LHCN-M2 (cell line): Measurements from ENCODE around the gene SPOCK1. TPM values are rescaled to one million over a fixed set of nuclear protein-coding genes. Genes with fewer than 3 reads are reported as not detected.

Experiments
- DNase-seq: peaks from one replicate; pipeline ENCODE4 v3.0.0-alpha.2; 2012; ENCODE audit warnings: low read depth
- total RNA-seq: library from RNA; depleted of rRNA; stranded (reverse); fragments of >200 nt; gene quantifications from 2 replicates; pipeline ENCODE4 v1.2.3, GENCODE V29; 2014

SPOCK1 gene
- total RNA-seq, 1 experiment from 2014 or later, result 23.2 TPM

- DNase-seq, result peak; percentile 67
These were observed 6.8 kb downstream of the SPOCK1 start for GRCh38 chr5:137492331-137492730.

- peak; percentile 73 for DNase-seq
These were observed 8.0 kb downstream of the SPOCK1 start for GRCh38 chr5:137491121-137491520.

DNA sequence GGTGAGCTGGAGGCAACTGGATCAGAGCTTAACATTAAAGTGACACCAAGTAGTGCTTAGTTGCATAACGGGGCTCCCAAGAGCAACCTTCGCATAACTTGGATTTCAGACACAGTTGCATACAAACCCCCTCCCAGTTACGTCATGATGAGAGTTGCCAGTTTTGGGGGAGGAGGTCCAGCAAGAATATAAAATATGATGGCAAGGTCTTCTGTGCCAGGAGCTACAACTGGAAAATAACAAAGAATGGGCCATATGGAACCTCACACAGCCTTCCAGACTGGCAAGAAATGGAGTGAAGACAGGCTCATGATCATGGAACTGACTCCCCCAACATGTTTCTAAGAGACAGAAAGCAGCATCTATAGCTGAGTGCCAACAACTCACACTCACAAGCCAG is 8.5 kb downstream of the SPOCK1 start:
- no peak for DNase-seq

DNA sequence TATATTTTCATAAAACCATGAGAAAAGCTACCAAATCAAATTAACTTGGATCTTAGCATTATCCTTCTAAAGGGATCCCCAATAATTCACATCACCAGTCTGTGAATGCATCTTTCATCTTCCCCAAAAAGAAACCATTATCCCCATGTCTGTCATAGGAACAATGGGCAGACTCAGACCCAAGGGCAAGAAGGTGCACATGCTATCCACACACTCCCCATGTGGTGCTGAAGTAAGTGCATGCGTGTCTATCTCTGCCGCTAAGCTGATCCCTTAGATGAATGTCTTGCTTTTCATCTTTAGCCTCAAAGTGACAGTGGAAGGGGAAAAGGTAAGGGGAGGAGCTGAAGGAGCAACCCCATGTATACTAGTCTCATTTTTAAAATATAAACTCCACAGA is 10.2 kb downstream of the SPOCK1 start:
- no peak for DNase-seq

DNA sequence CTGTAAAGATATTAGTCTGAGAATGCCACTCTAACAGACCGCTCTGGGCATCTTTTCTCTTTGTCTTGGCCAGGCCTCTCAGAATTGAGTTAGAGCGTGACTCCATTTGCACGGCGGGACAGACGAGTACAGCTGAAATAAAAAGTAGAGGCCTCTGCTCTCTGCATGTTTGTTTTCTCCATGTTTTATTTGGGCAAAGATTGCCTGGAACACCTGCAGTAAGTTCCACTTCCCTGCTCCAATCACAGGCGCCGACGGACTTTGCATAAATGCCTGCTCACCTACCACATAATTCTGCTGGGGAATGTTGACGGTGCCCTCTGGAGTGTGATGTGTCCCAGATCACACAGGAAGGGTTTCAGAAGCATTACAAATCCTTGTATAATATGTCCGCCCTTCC is 10.6 kb downstream of the SPOCK1 start:
- no peak for DNase-seq

DNA sequence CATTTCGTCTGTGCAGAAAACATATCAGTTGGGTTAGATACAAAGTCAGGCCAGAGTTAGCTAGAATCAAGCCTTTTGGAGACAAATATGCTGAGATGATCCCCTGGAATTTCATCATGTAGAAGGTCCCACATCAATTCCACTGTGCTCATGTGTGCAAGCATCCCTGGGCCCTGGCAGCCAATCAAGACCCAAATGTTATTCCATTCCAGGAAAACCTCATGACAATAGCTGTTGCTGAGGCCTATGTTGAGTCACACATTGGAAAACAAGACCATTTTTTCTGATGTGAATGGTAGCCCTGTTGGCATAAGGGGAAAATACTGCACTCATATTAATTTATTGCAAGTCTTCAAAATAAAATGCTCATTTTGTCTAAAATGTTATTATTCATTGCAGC is 11.5 kb downstream of the SPOCK1 start:
- DNase-seq, result peak; percentile 72

GRCh38 chr5:137486707-137487106 is 12.4 kb downstream of the SPOCK1 start:
- peak; percentile 71 for DNase-seq

- no peak for DNase-seq
These were observed 17.5 kb downstream of the SPOCK1 start for GRCh38 chr5:137481596-137481995.

DNA sequence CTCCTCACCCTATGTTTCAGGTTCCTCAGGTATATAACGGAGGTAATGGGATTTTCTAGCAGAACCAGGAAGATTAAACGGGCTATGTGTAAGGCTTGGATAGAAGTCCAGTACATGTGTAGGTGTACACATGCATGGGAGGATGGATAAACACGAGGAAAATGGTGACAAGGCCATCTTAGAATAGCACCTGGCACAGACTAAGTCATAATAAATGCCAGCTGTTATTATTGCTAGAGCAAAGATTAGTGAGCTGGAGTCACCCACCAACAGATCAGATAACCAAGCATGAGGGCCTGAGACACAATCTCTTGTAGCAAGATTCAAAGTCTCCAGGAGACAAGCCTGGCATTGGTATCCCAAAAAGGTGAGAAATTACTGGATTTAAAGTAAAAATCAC is 21.1 kb downstream of the SPOCK1 start:
- DNase-seq, result peak; percentile 37

- DNase-seq, result no peak
These were observed 28.3 kb downstream of the SPOCK1 start for GRCh38 chr5:137470921-137471220.

GRCh38 chr5:137470111-137470920 is 28.8 kb downstream of the SPOCK1 start:
- DNase-seq, result peak; percentile 99

DNA sequence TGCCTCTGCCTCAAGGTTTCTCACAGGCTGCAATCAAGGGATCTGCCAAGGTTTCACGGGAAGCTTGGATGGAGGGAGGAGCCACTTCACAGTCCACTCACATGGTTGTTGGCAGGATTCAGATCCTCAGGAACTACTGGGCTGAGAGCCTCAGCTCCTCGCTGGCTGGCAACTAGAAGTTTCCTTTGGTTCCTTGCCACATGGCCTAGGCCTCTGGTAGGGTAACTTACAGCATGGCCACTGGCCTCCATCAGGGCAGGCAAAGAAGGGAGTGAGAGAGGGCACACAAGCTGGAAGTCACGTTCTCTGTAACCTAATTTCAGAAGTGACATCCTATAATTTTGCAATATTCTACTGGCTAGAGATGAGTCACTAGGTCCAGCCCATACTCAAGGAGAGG is 32.2 kb downstream of the SPOCK1 start:
- DNase-seq, result no peak

DNA sequence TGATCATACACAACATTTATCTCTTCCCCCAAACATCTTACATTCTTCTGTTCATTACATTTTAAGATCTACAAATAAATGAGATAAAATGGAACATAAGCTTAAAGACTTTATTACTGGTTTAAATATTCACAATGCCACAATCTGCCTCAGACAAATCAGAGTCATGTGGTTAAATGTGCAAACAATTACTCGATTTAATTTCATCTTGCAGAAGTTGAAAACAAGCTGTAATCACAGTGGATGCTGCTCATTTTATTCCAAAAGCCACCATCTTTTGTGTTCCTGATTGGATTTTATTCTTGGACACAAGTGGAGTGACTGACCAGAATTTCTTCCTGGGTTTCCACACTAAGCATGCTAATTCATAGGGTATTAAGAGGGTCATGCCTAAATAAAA is 33.2 kb downstream of the SPOCK1 start:
- no peak for DNase-seq

DNA sequence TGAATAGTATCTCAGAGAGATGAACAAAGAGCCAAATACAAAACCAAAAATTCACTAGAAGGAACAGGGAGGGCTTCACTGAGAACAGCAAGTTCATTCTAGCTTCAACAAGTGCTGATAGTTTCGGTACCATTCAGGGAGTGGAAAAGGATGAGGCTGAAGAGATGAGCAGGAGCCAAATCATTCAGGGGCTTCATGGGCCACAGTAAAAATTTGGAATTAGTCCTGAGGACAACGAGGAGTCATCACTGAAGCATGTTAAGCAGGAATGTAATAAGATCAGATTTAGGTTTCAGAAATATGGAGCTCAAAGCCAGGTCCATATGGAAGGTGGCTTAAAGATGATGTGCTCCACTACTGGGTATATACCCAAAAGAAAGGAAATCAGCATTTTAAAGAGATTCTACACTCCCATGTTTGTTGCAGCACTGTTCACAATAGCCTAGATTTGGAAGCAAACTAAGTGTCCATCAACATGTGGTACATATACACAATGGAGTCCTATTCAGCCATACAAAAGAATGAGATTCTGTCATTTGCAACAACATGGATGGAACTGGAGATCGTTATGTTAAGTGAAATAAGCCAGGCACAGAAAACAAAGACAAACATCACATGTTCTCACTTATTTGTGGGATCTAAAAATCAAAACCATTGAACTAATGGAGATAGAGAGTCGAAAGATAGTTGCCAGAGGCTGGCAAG is 36.2 kb downstream of the SPOCK1 start:
- no peak for DNase-seq

DNA sequence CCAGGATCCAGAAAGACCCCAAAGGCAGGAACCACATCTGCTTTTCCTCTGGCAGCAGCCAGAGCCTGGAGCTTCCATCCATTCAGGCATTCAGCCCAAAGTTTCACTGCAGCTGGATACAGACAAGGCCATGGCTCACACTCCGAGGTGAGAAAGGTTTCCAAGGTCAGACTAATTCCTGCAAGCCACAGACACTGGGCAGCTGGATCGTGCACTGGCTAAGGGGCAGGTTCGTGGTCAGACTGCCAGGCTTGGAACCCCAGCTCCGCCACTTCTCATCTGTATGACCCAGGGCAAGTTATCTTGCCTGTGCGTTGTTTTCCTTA is 36.9 kb downstream of the SPOCK1 start:
- DNase-seq, result no peak

- no peak for DNase-seq
These were observed 37.5 kb downstream of the SPOCK1 start for GRCh38 chr5:137461391-137462264.

GRCh38 chr5:137454671-137455070 is 44.5 kb downstream of the SPOCK1 start:
- DNase-seq, result no peak

DNA sequence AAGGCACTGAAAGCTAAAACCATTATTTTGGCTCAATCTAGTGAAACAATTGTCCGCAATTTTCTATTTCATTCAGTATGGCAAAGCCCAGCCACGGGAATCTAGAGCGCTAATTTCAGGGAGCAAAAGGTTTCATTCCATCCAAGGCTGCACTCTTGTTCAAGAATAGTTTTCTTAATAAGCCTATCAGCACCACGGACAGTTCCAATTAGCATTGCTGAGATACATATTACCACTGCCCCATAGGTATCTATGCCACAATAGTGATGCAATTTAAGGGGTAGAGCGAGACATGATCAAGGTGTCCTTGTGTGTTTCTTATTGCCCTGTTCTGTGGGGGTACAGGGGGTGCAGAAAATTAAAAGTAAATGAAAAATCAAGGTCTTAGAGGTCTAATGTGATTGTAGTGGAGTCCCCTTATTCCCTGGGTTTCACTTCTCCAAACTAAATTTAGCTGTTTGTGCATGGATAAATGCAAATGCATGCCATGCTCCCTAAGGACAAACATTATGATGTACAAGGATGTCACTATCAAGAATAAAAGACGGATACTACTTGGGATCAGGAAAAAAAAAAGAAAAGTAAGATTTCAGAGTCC is 45.5 kb downstream of the SPOCK1 start:
- DNase-seq, result peak; percentile 57

DNA sequence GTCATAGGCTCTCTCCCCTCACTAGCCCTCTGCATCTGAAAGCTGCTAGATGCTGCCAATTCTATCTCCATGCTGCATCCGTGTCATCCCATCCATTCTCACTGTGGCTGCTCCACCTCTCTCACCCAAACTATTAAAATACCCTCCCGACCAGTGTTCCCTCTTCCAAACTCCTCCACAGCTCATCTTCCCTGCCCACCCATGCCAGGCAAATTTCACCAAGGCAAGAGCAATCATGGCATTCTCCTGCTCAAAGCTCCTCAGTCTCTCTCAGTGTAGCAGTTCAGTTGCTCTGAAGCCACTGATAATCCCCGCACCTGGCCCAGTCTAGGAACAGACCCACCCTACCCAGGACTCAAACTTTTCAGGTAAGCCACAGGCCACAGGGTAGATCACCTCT is 48.4 kb downstream of the SPOCK1 start:
- DNase-seq, result no peak

- DNase-seq, result no peak
These were observed 50.3 kb downstream of the SPOCK1 start for GRCh38 chr5:137448868-137449267.

GRCh38 chr5:137446615-137447014 is 52.5 kb downstream of the SPOCK1 start:
- DNase-seq, result no peak

DNA sequence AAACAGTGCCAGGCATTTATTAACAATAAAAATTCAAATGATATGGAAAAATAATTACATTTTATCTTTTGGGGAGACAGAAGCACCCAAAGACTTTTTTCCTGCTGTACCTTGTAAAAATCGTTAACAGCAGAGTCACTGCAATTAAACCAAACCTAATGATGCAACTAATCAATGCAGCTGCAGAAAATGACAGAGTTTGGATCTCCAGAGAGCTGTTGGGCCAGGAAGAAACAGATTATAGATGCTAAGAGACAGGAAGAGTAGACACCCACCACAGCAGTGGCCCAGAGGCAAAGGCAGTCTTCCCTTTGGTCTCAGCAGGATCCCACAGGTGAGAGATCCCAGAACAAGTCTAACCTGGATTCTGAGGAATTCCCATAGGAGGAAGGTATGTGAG is 53.0 kb downstream of the SPOCK1 start:
- DNase-seq, result no peak
